KOPT-K1 (cell line): Measurements from ENCODE around the gene HOXB13.

Experiments
- H3K27ac ChIP-seq: fragments of 200-600 bp; sonication (generic); 2 replicates; pipeline ENCODE4 v1.5.1; 2016; ENCODE audit warnings: antibody characterized with exemption, mild to moderate bottlenecking, low read depth, low read length; ENCODE audit not compliant: poor library complexity, severe bottlenecking
- H3K36me3 ChIP-seq: fragments of 200-600 bp; sonication (generic); 2 replicates; pipeline ENCODE4 v1.5.1; 2017; ENCODE audit warnings: antibody characterized with exemption, mild to moderate bottlenecking, low read length, moderate library complexity; ENCODE audit not compliant: insufficient read depth
- H3K9me3 ChIP-seq: fragments of 200-600 bp; sonication (generic); 2 replicates; pipeline ENCODE4 v1.5.1; 2017; ENCODE audit warnings: antibody characterized with exemption, low read length, mild to moderate bottlenecking; ENCODE audit not compliant: insufficient read depth, poor library complexity, severe bottlenecking

The HOXB13 gene

GRCh38 chr17:48752399-48753288 lies 24.1 kb upstream of the HOXB13 start:
- Histone ChIP-seq H3K27ac (no peak overlapping the region), H3K9me3 (no peaks in the 10 kb centered on the region), H3K36me3 (no peaks in the 10 kb centered on the region)

DNA sequence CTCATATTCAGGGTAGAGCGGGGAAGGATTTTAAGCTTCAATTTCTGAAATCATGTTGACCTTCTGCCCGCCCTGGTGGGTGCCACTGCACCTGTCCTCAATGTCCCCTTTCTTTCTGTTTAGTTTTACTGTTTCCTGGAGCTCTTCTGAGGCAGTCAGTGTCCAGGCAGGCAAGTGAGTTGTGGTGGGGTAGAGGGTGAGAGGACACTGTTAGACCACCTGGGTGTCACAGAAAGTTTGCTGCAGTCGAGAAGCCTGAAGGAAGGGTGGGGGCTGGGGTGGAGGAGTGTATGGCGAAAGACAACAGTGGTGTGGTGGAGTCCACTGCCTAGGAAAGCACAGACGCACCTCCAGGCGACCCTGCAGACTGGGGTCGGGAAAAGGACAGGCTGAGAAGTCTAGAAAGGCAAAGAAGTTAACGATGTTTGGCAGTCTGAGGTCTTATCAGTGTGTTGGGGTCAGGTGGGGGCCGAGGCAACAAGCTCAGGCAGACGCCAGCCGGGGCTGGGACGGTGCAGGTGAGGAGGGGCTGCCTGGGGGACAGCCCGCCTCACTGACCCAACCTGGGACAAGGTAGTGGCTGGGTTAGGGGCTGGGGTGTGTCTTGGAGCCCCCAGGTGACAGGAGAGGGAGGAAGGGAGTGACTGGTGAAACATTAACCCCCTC lies 23.3 kb upstream of the HOXB13 start:
- Histone ChIP-seq H3K36me3 (no peaks in the 10 kb centered on the region), H3K9me3 (no peaks in the 10 kb centered on the region), H3K27ac (no peak overlapping the region)

GRCh38 chr17:48751172-48751571 lies 22.6 kb upstream of the HOXB13 start:
- H3K27ac ChIP-seq = no peak overlapping the region
- no peaks in the 10 kb centered on the region for H3K9me3 ChIP-seq
- no peaks in the 10 kb centered on the region for H3K36me3 ChIP-seq

- H3K27ac ChIP-seq = no peak overlapping the region
- no peaks in the 10 kb centered on the region for H3K36me3 ChIP-seq
- no peaks in the 10 kb centered on the region for H3K9me3 ChIP-seq
Measured at GRCh38 chr17:48749621-48750553, 21.3 kb upstream of the HOXB13 start.

DNA sequence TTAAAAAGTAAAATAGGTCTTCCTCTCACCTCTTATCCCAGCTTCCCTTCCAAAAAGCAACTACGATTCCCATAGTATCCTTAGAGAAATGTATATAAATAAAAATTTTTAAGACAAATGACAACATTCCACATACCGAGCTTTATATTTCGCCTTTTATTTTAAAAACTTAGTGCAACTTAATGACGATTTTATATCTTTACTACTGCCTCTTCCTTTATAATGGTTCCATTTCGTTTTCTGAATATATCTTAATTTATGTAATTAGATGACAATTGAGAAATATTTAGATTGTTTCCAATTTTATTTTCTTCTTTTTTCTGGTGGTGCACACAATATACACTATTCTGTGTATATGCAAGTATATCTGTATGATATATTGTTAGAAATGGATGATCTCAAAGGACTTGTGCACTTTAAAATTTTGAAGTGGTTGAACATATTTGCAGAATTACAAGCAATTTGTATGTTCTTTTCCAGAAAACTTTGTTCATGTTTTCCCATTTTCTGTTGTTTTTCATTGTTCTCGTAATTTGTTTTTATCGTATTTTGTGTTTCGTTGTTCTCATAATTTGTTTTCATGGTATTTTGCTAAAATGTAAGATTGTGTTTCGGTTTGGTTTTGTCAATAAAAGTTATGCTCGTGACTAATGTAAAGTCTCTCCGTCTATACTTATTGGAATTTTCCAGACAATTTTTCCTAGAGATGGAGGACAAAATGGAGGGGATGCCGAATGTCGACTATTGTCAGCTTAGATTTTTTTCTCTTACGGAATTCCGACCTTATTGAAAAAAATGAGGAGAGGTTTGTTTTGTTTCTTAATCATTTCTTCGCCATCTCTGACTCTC lies 20.4 kb upstream of the HOXB13 start:
- Histone ChIP-seq H3K27ac (no peak overlapping the region), H3K36me3 (no peaks in the 10 kb centered on the region), H3K9me3 (no peaks in the 10 kb centered on the region)

DNA sequence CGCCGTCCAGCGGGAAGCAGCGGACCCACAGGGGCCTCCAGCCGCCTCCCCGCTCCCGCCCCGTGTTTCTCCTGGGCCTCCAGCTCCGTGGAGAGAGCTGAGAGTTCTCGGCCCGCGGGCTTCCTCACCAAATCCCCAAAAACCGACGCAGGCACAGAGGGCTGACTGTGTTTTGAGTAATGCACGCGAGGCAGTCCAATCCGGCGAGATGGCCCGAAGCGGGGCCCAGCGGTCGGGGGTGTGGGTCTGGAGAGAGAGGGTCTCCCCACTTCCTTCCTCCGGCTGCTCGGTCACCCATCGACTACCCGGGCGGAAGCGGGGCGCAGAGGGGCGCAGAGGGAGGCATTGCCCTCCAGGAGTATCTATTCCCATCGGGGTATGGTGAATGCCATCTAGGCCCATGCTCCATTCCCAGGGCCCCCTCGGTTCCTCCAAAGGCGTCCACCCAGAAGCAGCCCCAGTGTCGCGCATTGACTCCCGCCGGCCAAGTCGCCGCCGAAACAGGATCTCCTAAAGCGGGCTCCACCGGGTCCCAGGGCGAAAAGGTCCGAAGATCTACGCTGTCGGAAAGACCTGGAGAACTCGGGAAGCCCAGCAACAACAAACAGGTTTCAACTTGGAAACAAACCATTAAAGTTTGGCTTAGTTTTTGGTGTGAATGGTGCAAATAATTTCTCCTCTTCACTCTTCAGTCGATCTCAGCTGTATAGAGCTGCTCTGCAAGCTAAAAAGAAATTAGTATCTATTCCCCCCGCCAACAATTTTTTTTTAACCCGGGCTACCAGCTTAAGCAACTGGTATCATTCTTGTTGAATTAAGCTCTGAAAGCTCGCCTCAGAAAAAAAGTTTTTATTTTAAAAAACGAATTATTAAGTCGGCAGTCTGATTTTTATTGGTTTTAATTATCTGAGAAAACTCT lies 19.2 kb upstream of the HOXB13 start:
- H3K9me3 ChIP-seq = no peaks in the 10 kb centered on the region
- no peaks in the 10 kb centered on the region for H3K36me3 ChIP-seq
- H3K27ac ChIP-seq = no peak overlapping the region

GRCh38 chr17:48746916-48747444 lies 18.4 kb upstream of the HOXB13 start:
- no peak overlapping the region for H3K27ac ChIP-seq
- no peaks in the 10 kb centered on the region for H3K9me3 ChIP-seq
- H3K36me3 ChIP-seq = no peaks in the 10 kb centered on the region

DNA sequence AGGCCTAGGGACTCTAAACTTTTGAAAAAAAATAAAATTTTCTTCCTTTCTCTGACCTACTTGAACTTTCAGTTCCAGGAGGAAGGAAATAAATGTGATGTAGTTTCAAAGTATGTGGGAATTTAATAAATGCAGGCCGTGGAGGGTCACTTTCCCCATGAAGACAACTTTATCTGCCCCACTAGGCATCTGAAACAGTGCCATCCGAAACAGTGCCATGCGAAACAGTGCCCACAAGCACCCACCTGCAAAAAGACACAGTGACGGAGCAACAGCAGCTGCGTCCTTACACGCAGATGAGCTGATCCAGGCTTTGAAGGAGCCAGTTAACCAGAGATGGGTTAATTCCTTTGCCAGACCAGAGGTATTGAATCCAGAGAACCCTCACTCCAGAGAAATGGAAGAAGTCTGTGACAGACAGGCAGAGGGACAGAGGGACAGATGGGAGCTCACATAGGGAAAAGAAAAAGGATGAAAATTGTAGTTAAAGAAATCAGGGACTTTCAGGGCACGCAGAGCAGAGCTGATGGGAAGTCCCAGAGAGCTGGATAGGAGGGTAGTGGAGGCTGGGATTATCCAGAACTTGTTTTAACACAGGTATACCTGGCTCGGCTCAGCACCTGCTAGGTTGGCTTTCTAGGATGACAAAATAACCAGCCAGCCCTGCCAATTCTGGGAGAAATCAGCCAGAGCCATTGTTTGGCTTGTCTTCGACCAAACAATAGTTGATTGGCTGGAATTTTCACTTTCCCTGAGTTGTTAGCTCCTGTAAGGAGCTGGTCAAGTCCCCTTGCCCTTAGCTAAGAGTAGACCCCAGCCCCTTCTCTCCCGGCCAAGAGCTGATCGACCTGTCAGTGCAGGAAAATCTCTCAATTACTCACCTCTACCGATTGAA lies 17.1 kb upstream of the HOXB13 start:
- Histone ChIP-seq H3K36me3 (no peaks in the 10 kb centered on the region), H3K27ac (no peak overlapping the region)

GRCh38 chr17:48740537-48740936 lies 12.0 kb upstream of the HOXB13 start:
- Histone ChIP-seq H3K36me3 (no peaks in the 10 kb centered on the region), H3K9me3 (no peaks in the 10 kb centered on the region), H3K27ac (no peak overlapping the region)

More for the DNA sequence above, 17.1 kb upstream of the HOXB13 start:
- H3K9me3 ChIP-seq = no peaks in the 10 kb centered on the region

- no peaks in the 10 kb centered on the region for H3K36me3 ChIP-seq
- H3K9me3 ChIP-seq = no peaks in the 10 kb centered on the region
- no peak overlapping the region for H3K27ac ChIP-seq
Measured at GRCh38 chr17:48738803-48739526, 10.4 kb upstream of the HOXB13 start.

DNA sequence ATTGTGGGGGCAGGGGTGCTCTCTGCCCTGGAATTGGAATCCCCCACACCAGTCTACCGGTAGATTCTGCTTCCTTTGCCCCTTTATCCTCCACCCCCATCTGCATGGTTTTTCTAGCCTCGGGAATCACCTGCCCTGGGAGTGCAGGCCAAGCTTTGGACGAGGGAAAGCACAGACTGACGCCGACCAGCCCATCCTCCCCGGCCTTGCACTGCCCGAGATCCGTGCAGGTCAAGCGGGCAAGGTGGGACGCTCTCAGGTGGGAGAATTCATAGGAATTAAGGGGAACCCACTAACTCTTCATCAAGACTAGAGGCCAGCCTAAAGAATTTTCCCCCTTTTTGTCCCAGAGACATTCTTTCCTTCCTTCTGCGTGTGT lies 9.9 kb upstream of the HOXB13 start:
- H3K9me3 ChIP-seq = no peaks in the 10 kb centered on the region
- H3K27ac ChIP-seq = no peak overlapping the region
- H3K36me3 ChIP-seq = no peaks in the 10 kb centered on the region
